GM12878 (cell line): ENCODE results near the gene DNAJB4. TPM values are rescaled to one million over a fixed set of nuclear protein-coding genes. Genes with fewer than 3 reads are reported as not detected.

Experiments used
- ATAC-seq: fragments of 200-7000 bp; cut with Tn5 transposase; 3 replicates; pipeline ENCODE4 v1.9.1; 2020; ENCODE audit warnings: mild to moderate bottlenecking, moderate library complexity
- BruUV-seq: library from RNA; stranded (reverse); fragments of 400-500 nt; replicated peaks from 2 replicates; lab custom pipeline; 2021; lab: Mats Ljungman, UMichigan
- CTCF ChIA-PET: fragments of 300-600 bp; sonication (Branson Sonifier 250); formaldehyde crosslinking; extraction: SDS; loops from one replicate; lab custom pipeline; 2021; ENCODE audit warnings: inconsistent platforms; lab: Yijun Ruan, JAX
- POLR2A ChIA-PET: fragments of 350-600 bp; formaldehyde crosslinking; extraction: SDS; loops from one replicate; lab custom pipeline; 2021; ENCODE audit warnings: inconsistent platforms; lab: Charles Lee
- RAD21 ChIA-PET: fragments of 300-600 bp; sonication (Branson Sonifier 250); formaldehyde crosslinking; loops from one replicate; lab custom pipeline; 2023; ENCODE audit warnings: antibody characterized with exemption; ENCODE audit not compliant: unreplicated experiment; lab: Charles Lee
- SMC1A ChIA-PET: fragments of 300-600 bp; sonication (Branson Sonifier 250); formaldehyde crosslinking; loops from one replicate; lab custom pipeline; 2023; ENCODE audit not compliant: unreplicated experiment, uncharacterized antibody; lab: Charles Lee
- DNase-seq: peaks from one replicate; pipeline ENCODE4 v3.0.0-alpha.2; 2011; ENCODE audit warnings: low read depth, low spot score
- FAIRE-seq: peaks from 3 replicates; lab custom pipeline; 2011; peaks lifted over from hg19 to GRCh38; lab: Jason Lieb, UNC
- H2AFZ ChIP-seq: 2 replicates; pipeline ENCODE4 v1.6.0; 2011; ENCODE audit warnings: low read depth, low read length, control low read depth; ENCODE audit not compliant: control insufficient read depth
- H3K27ac ChIP-seq: 2 replicates; pipeline ENCODE4 v1.5.1; 2011; ENCODE audit warnings: control low read depth; ENCODE audit not compliant: control insufficient read depth, insufficient read depth
- H3K27me3 ChIP-seq, 2 experiments: replicated peaks in 1 of 2; 2 replicates each; pipeline versions ENCODE4 v1.6.0 to v1.6.1; 2011; ENCODE audit warnings: low read length in 1 of 2; ENCODE audit not compliant: control insufficient read depth in 2 of 2, insufficient read depth in 2 of 2
- H3K36me3 ChIP-seq, 2 experiments: 2 replicates each; pipeline ENCODE4 v1.5.1; 2011; ENCODE audit warnings: low read length in 1 of 2; ENCODE audit not compliant: control insufficient read depth in 2 of 2, insufficient read depth in 2 of 2
- H3K4me1 ChIP-seq: 2 replicates; pipeline ENCODE4 v1.6.1; 2011; ENCODE audit warnings: mild to moderate bottlenecking, low read length, moderate library complexity, mixed read lengths; ENCODE audit not compliant: control insufficient read depth, insufficient read depth
- H3K4me2 ChIP-seq: 2 replicates; pipeline ENCODE4 v1.6.0; 2011; ENCODE audit warnings: control low read depth; ENCODE audit not compliant: control insufficient read depth, insufficient read depth
- H3K4me3 ChIP-seq: fragments of 200-600 bp; sonication (generic); 2 replicates; pipeline ENCODE4 v1.5.1; 2016
- H3K79me2 ChIP-seq: 2 replicates; pipeline ENCODE4 v1.6.0; 2011; ENCODE audit warnings: low read length; ENCODE audit not compliant: control insufficient read depth, insufficient read depth
- H3K9ac ChIP-seq: 2 replicates; pipeline ENCODE4 v1.8.0; 2011; ENCODE audit warnings: low read length, control low read depth, mixed read lengths; ENCODE audit not compliant: control insufficient read depth, insufficient read depth
- H3K9me3 ChIP-seq: replicated peaks from 3 replicates; pipeline ENCODE4 v1.5.1; 2011; ENCODE audit warnings: mild to moderate bottlenecking, low read length; ENCODE audit not compliant: control insufficient read depth, insufficient read depth
- H4K20me1 ChIP-seq: 2 replicates; pipeline ENCODE4 v1.6.0; 2011; ENCODE audit not compliant: control insufficient read depth, insufficient read depth
- ATF3 ChIP-seq: IDR thresholded peaks from 2 replicates; pipeline ENCODE4 v1.6.1; 2011; ENCODE audit warnings: low read depth, mild to moderate bottlenecking, low read length, moderate library complexity, borderline replicate concordance; ENCODE audit errors: extremely low read depth
- ATF7 ChIP-seq: fragments of 450-650 bp; IDR thresholded peaks from 2 replicates; pipeline ENCODE4 v1.6.1; 2016; ENCODE audit warnings: low read depth, mild to moderate bottlenecking
- E2F8 ChIP-seq: fragments of 450-650 bp; IDR thresholded peaks from 2 replicates; pipeline ENCODE4 v1.6.1; 2018; ENCODE audit warnings: mild to moderate bottlenecking, low read depth, moderate library complexity; ENCODE audit not compliant: partially characterized antibody
- EZH2 ChIP-seq: IDR thresholded peaks from 2 replicates; pipeline ENCODE4 v1.6.1; 2012; ENCODE audit warnings: low read depth, mild to moderate bottlenecking, control low read depth, inconsistent platforms, low read length, borderline replicate concordance; ENCODE audit not compliant: control insufficient read depth
- FOS ChIP-seq: IDR thresholded peaks from 3 replicates; pipeline ENCODE4 v1.6.1; 2011; ENCODE audit warnings: borderline replicate concordance; ENCODE audit not compliant: insufficient read length; ENCODE audit errors: extremely low read depth
- FOXK2 ChIP-seq: fragments of 450-650 bp; IDR thresholded peaks from 2 replicates; pipeline ENCODE4 v1.6.1; 2017; ENCODE audit warnings: mild to moderate bottlenecking, moderate library complexity
- IRF5 ChIP-seq: fragments of 450-650 bp; IDR thresholded peaks from 2 replicates; pipeline ENCODE4 v1.6.1; 2017; ENCODE audit warnings: borderline replicate concordance
- JUND ChIP-seq: IDR thresholded peaks from 2 replicates; pipeline ENCODE4 v1.6.1; 2012; ENCODE audit warnings: low read depth, mild to moderate bottlenecking, low read length, improper control_type of control experiment, moderate library complexity
- MTA3 ChIP-seq: IDR thresholded peaks from 2 replicates; pipeline ENCODE4 v1.6.1; 2012; ENCODE audit warnings: low read length, inconsistent platforms, borderline replicate concordance
- MYC ChIP-seq: IDR thresholded peaks from 2 replicates; pipeline ENCODE4 v1.6.1; 2011; ENCODE audit warnings: mild to moderate bottlenecking, low read length, moderate library complexity, inconsistent platforms; ENCODE audit not compliant: insufficient read depth, insufficient replicate concordance, insufficient read length, severe bottlenecking
- NKRF ChIP-seq: fragments of 450-650 bp; conservative IDR thresholded peaks from 2 replicates; pipeline ENCODE4 v1.6.1; 2017; ENCODE audit warnings: mild to moderate bottlenecking, moderate library complexity
- NRF1 ChIP-seq: conservative IDR thresholded peaks from 2 replicates; pipeline ENCODE4 v1.6.1; 2011; ENCODE audit warnings: mild to moderate bottlenecking, low read depth, low read length, improper control_type of control experiment
- RUNX3 ChIP-seq: IDR thresholded peaks from 2 replicates; pipeline ENCODE4 v1.6.1; 2012; ENCODE audit warnings: low read length, inconsistent platforms
- SIN3A ChIP-seq: IDR thresholded peaks from 2 replicates; pipeline ENCODE4 v1.6.1; 2012; ENCODE audit warnings: low read depth, low read length, improper control_type of control experiment
- TAF1 ChIP-seq: IDR thresholded peaks from 2 replicates; pipeline ENCODE4 v1.6.1; 2011; ENCODE audit warnings: mild to moderate bottlenecking, low read depth, low read length, borderline replicate concordance
- TCF7 ChIP-seq: IDR thresholded peaks from 2 replicates; pipeline ENCODE4 v1.6.1; 2014; ENCODE audit warnings: antibody characterized with exemption, borderline replicate concordance
- WGBS: methylation state at CpG from one replicate; pipeline ENCODE4 v1.1.6; 2016; ENCODE audit warnings: low lambda C conversion rate; ENCODE audit not compliant: insufficient replicate concordance, insufficient coverage; ENCODE audit errors: missing lambda C conversion rate; 5-methylcytosine and 5-hydroxymethylcytosine counted together
- in situ Hi-C: fragments of 300-500 bp; cut with MboI; formaldehyde crosslinking; loops from 9 replicates; pipeline ENCODE4 v1.14.3; 2018; ENCODE audit warnings: mixed read lengths
- intact Hi-C: fragments of 100-400 bp; cut with micrococcal nuclease; formaldehyde crosslinking; loops from one replicate; pipeline ENCODE4 v1.14.2; 2022; ENCODE audit not compliant: unreplicated experiment
- polyA plus RNA-seq, 11 experiments: library from polyadenylated mRNA; depleted of rRNA in 4 of 11; unstranded in 6 of 11; stranded (reverse) in 5 of 11; fragments of >200 nt; fragmentation: Nextera tagmentation in 4 of 11; fragmentation: Illumina TruSeq in 1 of 11; extraction: Ambion mirVana in 4 of 11; extraction: Trizol in 1 of 11; gene quantifications; 1 replicate in 1 of 11; 2 replicates in 10 of 11; pipeline versions ENCODE4 v1.2.1 to v1.2.3, GENCODE V29; 2011 to 2016; ENCODE audit warnings: inconsistent platforms in 2 of 11, missing spikeins in 2 of 11, low read depth in 1 of 11
- total RNA-seq, 4 experiments: library from RNA; depleted of rRNA in 3 of 4; stranded (reverse); fragments of >200 nt in 3 of 4; fragmentation: Illumina TruSeq in 1 of 4; extraction: Trizol in 1 of 4; gene quantifications; 2 replicates each; pipeline versions ENCODE4 v1.2.1 to v1.2.3, GENCODE V29; 2013 to 2021

DNAJB4 gene
- total and polyA plus RNA-seq, 10 of the 15 experiments (the other 5 are each of a cell fraction or from before 2014, with no cell fraction given): 3.8 to 10.5 (median 6.6) TPM

DNA sequence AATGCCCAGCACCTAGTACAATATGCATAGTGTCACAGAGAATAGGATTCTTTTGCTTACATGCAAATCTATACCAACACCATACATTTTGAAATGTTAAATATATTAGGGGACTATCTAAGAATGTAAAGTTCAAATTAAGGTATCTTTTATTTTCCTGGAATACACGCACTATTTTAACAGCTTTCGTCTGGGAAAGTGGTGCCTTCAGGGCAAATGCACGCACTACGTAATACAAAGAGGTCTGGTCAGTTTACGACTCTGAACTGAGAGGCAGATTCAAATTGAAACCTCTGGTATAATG lies 26.8 kb upstream of the DNAJB4 start:
- Histone ChIP-seq H3K27me3 (no peaks in the 10 kb centered on the region), H3K4me2 (peak overlapping the region; percentile 86), H3K79me2 (peaks cover 87% of the 10 kb centered on the region), H4K20me1 (peaks cover 13% of the 10 kb centered on the region; the same call in 1 of the 2 replicates), H3K4me1 (no peaks in the 10 kb centered on the region; the same call in 1 of the 2 replicates), H3K9ac (peak overlapping the region; percentile 100), H3K9me3 (no peaks in the 10 kb centered on the region; the same call in 2 of the 3 replicates), H3K4me3 (peak overlapping the region; percentile 95), H3K27ac (peak overlapping the region; percentile 100), H3K36me3 (peaks cover 0 to 13% of the 10 kb centered on the region in 2 experiments; a peak in 1 of 4 replicates), H2AFZ (no peak overlapping the region)
- FAIRE-seq (no peak), DNase-seq (no peak), ATAC-seq (no peak)
- intact Hi-C loops (loop anchor here (2.0 to 5.0 kb wide), 6 partner anchors 137 to 1041 kb away; partner anchors contain the start of genes IFI44L and ZZZ3), in situ Hi-C loops (no loop called here)
- no TSS peak for BruUV-seq
- 2% methylated on average over 5 of the region's 5 CpGs for WGBS
- CTCF ChIA-PET: interaction anchor here (1.1 to 5.6 kb wide), 8 partner anchors 10 to 643 kb away, joined by 3 to 73 read pairs (median 7); partner anchors contain the start of genes DNAJB4 and IFI44L
- POLR2A ChIA-PET: interaction anchor here (0.6 to 11.4 kb wide), 7 partner anchors 9 to 643 kb away, joined by 3 to 312 read pairs (median 4); partner anchors contain the start of gene DNAJB4
- SMC1A ChIA-PET: interaction anchor here (1.0 to 4.5 kb wide), 12 partner anchors 10 to 672 kb away, joined by 3 to 89 read pairs (median 4); partner anchors contain the start of genes DNAJB4, IFI44 and MIGA1
- RAD21 ChIA-PET: interaction anchor here (0.8 to 9.7 kb wide), 6 partner anchors 20 to 644 kb away, joined by 3 to 158 read pairs (median 4); partner anchors contain the start of genes DNAJB4 and IFI44L
- TF ChIP-seq TAF1 (peak; percentile 96; the same call in 1 of the 2 replicates), E2F8 (no peak), MYC (no peak), NKRF (0 out of 2 replicates have a peak, but pooled peaks have one; percentile 10), ATF3 (no peak), RUNX3 (no peak), FOS (no peak), MTA3 (no peak), SIN3A (0 out of 2 replicates have a peak, but pooled peaks have one; percentile 37), EZH2 (no peak), ATF7 (peak; percentile 87; the same call in 1 of the 2 replicates), NRF1 (no peak), IRF5 (no peak), FOXK2 (no peak), JUND (0 out of 2 replicates have a peak, but pooled peaks have one; percentile 19), TCF7 (peak; percentile 65; the same call in 1 of the 2 replicates)
